Endothelial cell of umbilical vein (primary cell): ENCODE measurements around the gene CMTR2. TPM values are rescaled to one million over a fixed set of nuclear protein-coding genes. Genes with fewer than 3 reads are reported as not detected.

Experiments
- BruUV-seq: library from RNA; stranded (reverse); fragments of 400-500 nt; replicated peaks from 2 replicates; lab custom pipeline; 2021; lab: Mats Ljungman, UMichigan
- CTCF ChIA-PET: fragments of 300-600, 350-600 bp; sonication (Branson Sonifier 250); formaldehyde crosslinking; loops from one replicate; lab custom pipeline; 2021; ENCODE audit warnings: antibody characterized with exemption, inconsistent platforms; lab: Charles Lee
- POLR2A ChIA-PET: fragments of 300-600, 350-600 bp; sonication (Branson Sonifier 250); formaldehyde crosslinking; loops from one replicate; lab custom pipeline; 2021; ENCODE audit warnings: antibody characterized with exemption, inconsistent platforms; lab: Charles Lee
- DNase-seq: peaks from one replicate; pipeline ENCODE4 v3.0.0-alpha.2; 2011; ENCODE audit warnings: low read depth, low spot score
- FAIRE-seq: peaks from 2 replicates; lab custom pipeline; 2011; peaks lifted over from hg19 to GRCh38; lab: Jason Lieb, UNC
- H2AFZ ChIP-seq: 2 replicates; pipeline ENCODE4 v1.6.0; 2012; ENCODE audit warnings: low read depth, low read length, control low read depth, inconsistent platforms
- H3K27ac ChIP-seq: 2 replicates; pipeline ENCODE4 v1.5.1; 2011; ENCODE audit warnings: low read depth, mild to moderate bottlenecking, control low read depth, low read length, moderate library complexity; ENCODE audit not compliant: insufficient read depth
- H3K27me3 ChIP-seq, 2 experiments: 2 replicates each; pipeline versions ENCODE4 v1.6.0 to v1.6.1; 2011; ENCODE audit warnings: low read length in 2 of 2, mixed read lengths in 1 of 2; ENCODE audit not compliant: control insufficient read depth in 2 of 2, insufficient read depth in 2 of 2
- H3K36me3 ChIP-seq, 2 experiments: 2 replicates in 1 of 2; 3 replicates in 1 of 2; pipeline ENCODE4 v1.5.1; 2011; ENCODE audit warnings: low read length in 2 of 2, mild to moderate bottlenecking in 1 of 2, moderate library complexity in 1 of 2; ENCODE audit not compliant: control insufficient read depth in 2 of 2, insufficient read depth in 2 of 2; ENCODE audit errors: extremely low read depth in 1 of 2
- H3K4me1 ChIP-seq: 3 replicates; pipeline ENCODE4 v1.5.1; 2011; ENCODE audit warnings: mild to moderate bottlenecking, low read length; ENCODE audit not compliant: control insufficient read depth, insufficient read depth; ENCODE audit errors: extremely low read depth
- H3K4me2 ChIP-seq: 2 replicates; pipeline ENCODE4 v1.6.1; 2011; ENCODE audit warnings: low read length, control low read depth, mixed read lengths; ENCODE audit not compliant: insufficient read depth
- H3K4me3 ChIP-seq, 3 experiments: fragments of 200-600 bp in 1 of 3; sonication (generic), shearing (Covaris generic) in 1 of 3; replicated peaks in 1 of 3; 2 replicates each; pipeline ENCODE4 v1.5.1; 2011 to 2016; ENCODE audit warnings: control low read depth in 3 of 3, low read length in 3 of 3, mild to moderate bottlenecking in 2 of 3, inconsistent platforms in 1 of 3, low read depth in 1 of 3, moderate library complexity in 1 of 3; ENCODE audit not compliant: insufficient read depth in 1 of 3
- H3K79me2 ChIP-seq: 2 replicates; pipeline ENCODE4 v1.6.0; 2012; ENCODE audit warnings: low read length, inconsistent platforms; ENCODE audit not compliant: control insufficient read depth, insufficient read depth
- H3K9ac ChIP-seq: replicated peaks from 2 replicates; pipeline ENCODE3; 2011; ENCODE audit warnings: low read length, control low read depth; ENCODE audit not compliant: insufficient read depth; ENCODE audit errors: extremely low read depth
- H3K9me1 ChIP-seq: replicated peaks from 3 replicates; pipeline ENCODE4 v1.6.0; 2011; ENCODE audit warnings: mild to moderate bottlenecking, low read length; ENCODE audit not compliant: control insufficient read depth, insufficient read depth; ENCODE audit errors: extremely low read depth
- H3K9me3 ChIP-seq: replicated peaks from 2 replicates; pipeline ENCODE4 v1.5.1; 2012; ENCODE audit warnings: low read length, inconsistent platforms; ENCODE audit not compliant: control insufficient read depth, insufficient read depth
- H4K20me1 ChIP-seq: replicated peaks from 2 replicates; pipeline ENCODE3; 2011; ENCODE audit warnings: mild to moderate bottlenecking, low read length; ENCODE audit not compliant: control insufficient read depth, insufficient read depth; ENCODE audit errors: extremely low read depth
- GATA2 ChIP-seq: IDR thresholded peaks from 2 replicates; pipeline ENCODE4 v1.7.0; 2011; ENCODE audit warnings: low read depth, mild to moderate bottlenecking, moderate library complexity, mixed read lengths, low read length; ENCODE audit not compliant: insufficient read length, insufficient read depth
- dilution Hi-C: fragments of 300-500 bp; cut with MboI; formaldehyde crosslinking; loops from one replicate; pipeline ENCODE4 v1.15.0; 2019; ENCODE audit warnings: low sequenced_read_pairs; ENCODE audit not compliant: extremely low pct_ligation_motif_present
- intact Hi-C: fragments of 100-400 bp; cut with micrococcal nuclease; formaldehyde crosslinking; loops from one replicate; pipeline ENCODE4 v1.10.0; 2022
- polyA plus RNA-seq, 4 experiments: library from polyadenylated mRNA; depleted of rRNA in 3 of 4; stranded (reverse) in 3 of 4; unstranded in 1 of 4; fragments of >200 nt; gene quantifications; 2 replicates each; pipeline versions ENCODE4 v1.2.1 to v1.2.3, GENCODE V29; 2011 to 2012; ENCODE audit warnings: missing spikeins in 1 of 4
- total RNA-seq: library from RNA; stranded (reverse); gene quantifications from 2 replicates; pipeline ENCODE4 v1.2.3, GENCODE V29; 2021
- TF ChIP-seq, protein P1 (sequence below), 2 donors: IDR thresholded peaks; 1 replicate in 1 of 2; 2 replicates in 1 of 2; pipeline ENCODE4 v1.5.1; 2011; ENCODE audit warnings: low read length in 2 of 2, mild to moderate bottlenecking in 2 of 2, moderate library complexity in 2 of 2, control low read depth in 1 of 2, inconsistent platforms in 1 of 2, low read depth in 1 of 2; ENCODE audit not compliant: insufficient read depth in 1 of 2; ENCODE audit errors: extremely low read depth in 1 of 2
- TF ChIP-seq, protein P2 (sequence below): IDR thresholded peaks from 2 replicates; pipeline ENCODE4 v1.6.1; 2011; ENCODE audit not compliant: insufficient read depth, insufficient read length

Gene CMTR2
- total and polyA plus RNA-seq, 2 donors (not counting 3 experiments of a cell fraction or from before 2014, with no cell fraction given) = 11.6 to 18.8 TPM

DNA sequence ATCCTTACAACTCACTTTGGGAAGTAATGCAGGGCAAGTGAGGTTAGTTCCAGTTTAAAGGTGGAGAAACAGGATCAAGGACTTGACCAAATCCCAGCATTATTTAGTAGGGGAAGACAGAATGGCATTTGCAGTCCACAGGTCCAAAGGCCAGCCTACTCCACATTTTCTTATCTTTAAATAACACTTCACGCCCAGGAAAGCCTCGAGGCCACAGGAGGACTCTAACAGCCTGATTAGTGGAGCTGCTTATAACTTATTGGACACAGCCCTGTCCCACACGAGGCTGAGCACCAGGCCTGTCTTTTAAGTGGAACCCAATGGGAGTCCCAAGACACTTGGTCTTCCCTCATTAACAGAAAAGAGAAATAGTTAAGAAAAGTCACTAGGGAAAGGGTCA, 46.6 kb downstream of the CMTR2 start:
- POLR2A ChIA-PET = no interaction called here
- H2AFZ ChIP-seq = no peak overlapping the region
- no peaks in the 10 kb centered on the region for H3K4me1 ChIP-seq
- DNase-seq = no peak
- no peaks in the 10 kb centered on the region for H3K9me3 ChIP-seq
- H3K79me2 ChIP-seq = no peaks in the 10 kb centered on the region
- H3K9ac ChIP-seq = no peak overlapping the region
- dilution Hi-C loops (no loop called here), intact Hi-C loops (no loop called here)
- no peak overlapping the region for H3K4me2 ChIP-seq
- no peak overlapping the region for H3K4me3 ChIP-seq
- H4K20me1 ChIP-seq = no peaks in the 10 kb centered on the region
- no peaks in the 10 kb centered on the region for H3K27me3 ChIP-seq
- TF ChIP-seq GATA2 = no peak
- TF ChIP-seq, protein P1, sequence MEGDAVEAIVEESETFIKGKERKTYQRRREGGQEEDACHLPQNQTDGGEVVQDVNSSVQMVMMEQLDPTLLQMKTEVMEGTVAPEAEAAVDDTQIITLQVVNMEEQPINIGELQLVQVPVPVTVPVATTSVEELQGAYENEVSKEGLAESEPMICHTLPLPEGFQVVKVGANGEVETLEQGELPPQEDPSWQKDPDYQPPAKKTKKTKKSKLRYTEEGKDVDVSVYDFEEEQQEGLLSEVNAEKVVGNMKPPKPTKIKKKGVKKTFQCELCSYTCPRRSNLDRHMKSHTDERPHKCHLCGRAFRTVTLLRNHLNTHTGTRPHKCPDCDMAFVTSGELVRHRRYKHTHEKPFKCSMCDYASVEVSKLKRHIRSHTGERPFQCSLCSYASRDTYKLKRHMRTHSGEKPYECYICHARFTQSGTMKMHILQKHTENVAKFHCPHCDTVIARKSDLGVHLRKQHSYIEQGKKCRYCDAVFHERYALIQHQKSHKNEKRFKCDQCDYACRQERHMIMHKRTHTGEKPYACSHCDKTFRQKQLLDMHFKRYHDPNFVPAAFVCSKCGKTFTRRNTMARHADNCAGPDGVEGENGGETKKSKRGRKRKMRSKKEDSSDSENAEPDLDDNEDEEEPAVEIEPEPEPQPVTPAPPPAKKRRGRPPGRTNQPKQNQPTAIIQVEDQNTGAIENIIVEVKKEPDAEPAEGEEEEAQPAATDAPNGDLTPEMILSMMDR (IDR thresholded peaks at IDR 0.05; ENCODE audit: extremely low read depth in 1 of 2, insufficient read depth in 1 of 2, low read depth in 1 of 2, low read length in 2 of 2) = no peak
- TF ChIP-seq, protein P2, sequence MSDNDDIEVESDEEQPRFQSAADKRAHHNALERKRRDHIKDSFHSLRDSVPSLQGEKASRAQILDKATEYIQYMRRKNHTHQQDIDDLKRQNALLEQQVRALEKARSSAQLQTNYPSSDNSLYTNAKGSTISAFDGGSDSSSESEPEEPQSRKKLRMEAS = no peak
- CTCF ChIA-PET = interaction anchor here (1.8 kb wide), 1 partner anchor 69 kb away, joined by 4 read pairs; no protein-coding TSS in a partner anchor
- H3K36me3 ChIP-seq = no peaks in the 10 kb centered on the region
- no peak overlapping the region for H3K27ac ChIP-seq
- no peak for FAIRE-seq
- no peaks in the 10 kb centered on the region for H3K9me1 ChIP-seq
- no TSS peak for BruUV-seq

DNA sequence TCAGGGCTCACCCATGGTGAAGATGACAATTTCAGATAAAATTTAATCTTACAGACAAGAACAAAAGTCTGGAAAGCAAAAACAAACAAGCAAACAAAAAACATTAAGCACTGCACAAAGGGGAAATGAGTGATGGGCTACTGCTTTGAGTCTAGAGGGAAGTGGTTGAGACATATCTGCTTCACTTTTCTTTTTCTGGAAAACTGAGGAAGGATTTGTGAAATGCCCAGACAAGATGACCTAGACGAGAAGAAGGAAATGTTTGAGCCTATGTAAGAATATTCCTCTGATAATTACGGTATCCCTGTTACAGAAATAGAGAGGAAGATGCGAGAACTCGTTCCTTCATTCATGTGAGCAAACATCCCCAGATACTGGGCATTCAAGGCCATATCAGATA, 47.2 kb downstream of the CMTR2 start:
- Histone ChIP-seq H4K20me1 (no peaks in the 10 kb centered on the region), H3K9me1 (no peaks in the 10 kb centered on the region), H3K27me3 (no peaks in the 10 kb centered on the region), H3K79me2 (no peaks in the 10 kb centered on the region), H3K4me1 (no peaks in the 10 kb centered on the region), H3K9ac (no peak overlapping the region), H3K4me2 (no peak overlapping the region), H3K27ac (no peak overlapping the region), H2AFZ (no peak overlapping the region), H3K9me3 (no peaks in the 10 kb centered on the region), H3K4me3 (no peak overlapping the region), H3K36me3 (no peaks in the 10 kb centered on the region)
- DNase-seq (no peak), FAIRE-seq (no peak)
- ChIA-PET POLR2A (no interaction called here), CTCF (interaction anchor here (1.8 kb wide), 1 partner anchor 70 kb away, joined by 4 read pairs; no protein-coding TSS in a partner anchor)
- intact Hi-C loops = no loop called here
- BruUV-seq = no TSS peak
- TF ChIP-seq, protein P2 = no peak
- dilution Hi-C loops = no loop called here

Other genes starting within 250 kb of the CMTR2 start
- gene HYDIN, start 58.7 kb downstream of the CMTR2 start, total RNA-seq = not detected in 2 replicates
- gene HYDIN, start 58.7 kb downstream of the CMTR2 start, polyA plus RNA-seq = not detected in 2 replicates
- not detected in 2 replicates for gene CALB2, start 69.3 kb upstream of the CMTR2 start, total RNA-seq
- not detected in 2 replicates for gene CALB2, start 69.3 kb upstream of the CMTR2 start, polyA plus RNA-seq
- not detected in 2 replicates for gene TLE7, start 152.7 kb upstream of the CMTR2 start, total RNA-seq
- not detected in 2 replicates for gene TLE7, start 152.7 kb upstream of the CMTR2 start, polyA plus RNA-seq
- gene ZNF23, start 172.8 kb upstream of the CMTR2 start, total RNA-seq = 4.7 and 6.4 TPM in 2 replicates
- gene ZNF23, start 172.8 kb upstream of the CMTR2 start, polyA plus RNA-seq = 2.1 TPM in 2 replicates
- gene ZNF19, start 199.9 kb upstream of the CMTR2 start, total RNA-seq = 2.3 and 2.6 TPM in 2 replicates
- gene ZNF19, start 199.9 kb upstream of the CMTR2 start, polyA plus RNA-seq = 0.64 and 0.98 TPM in 2 replicates
- gene CHST4, start 237.0 kb upstream of the CMTR2 start, total RNA-seq = not detected in 2 replicates
- not detected in 2 replicates for gene CHST4, start 237.0 kb upstream of the CMTR2 start, polyA plus RNA-seq